Measurements from ENCODE around the gene C4orf17.
"Not testable (repeated sequence)": the region's sequence is repeated elsewhere in the genome, so short reads cannot be mapped to it uniquely, and the experiment has no call there.

C4orf17 gene
- 0 reads per million in 2 experiments for total RNA-seq

GRCh38 chr4:99510721-99511120 is at the start of gene C4orf17:
TSS of gene C4orf17 (plus strand) at chr4:99511021. CDS start at chr4:99513082, 2,061 bp downstream.
- no peak for DNase-seq (ENCODE audit: low read depth)

DNA sequence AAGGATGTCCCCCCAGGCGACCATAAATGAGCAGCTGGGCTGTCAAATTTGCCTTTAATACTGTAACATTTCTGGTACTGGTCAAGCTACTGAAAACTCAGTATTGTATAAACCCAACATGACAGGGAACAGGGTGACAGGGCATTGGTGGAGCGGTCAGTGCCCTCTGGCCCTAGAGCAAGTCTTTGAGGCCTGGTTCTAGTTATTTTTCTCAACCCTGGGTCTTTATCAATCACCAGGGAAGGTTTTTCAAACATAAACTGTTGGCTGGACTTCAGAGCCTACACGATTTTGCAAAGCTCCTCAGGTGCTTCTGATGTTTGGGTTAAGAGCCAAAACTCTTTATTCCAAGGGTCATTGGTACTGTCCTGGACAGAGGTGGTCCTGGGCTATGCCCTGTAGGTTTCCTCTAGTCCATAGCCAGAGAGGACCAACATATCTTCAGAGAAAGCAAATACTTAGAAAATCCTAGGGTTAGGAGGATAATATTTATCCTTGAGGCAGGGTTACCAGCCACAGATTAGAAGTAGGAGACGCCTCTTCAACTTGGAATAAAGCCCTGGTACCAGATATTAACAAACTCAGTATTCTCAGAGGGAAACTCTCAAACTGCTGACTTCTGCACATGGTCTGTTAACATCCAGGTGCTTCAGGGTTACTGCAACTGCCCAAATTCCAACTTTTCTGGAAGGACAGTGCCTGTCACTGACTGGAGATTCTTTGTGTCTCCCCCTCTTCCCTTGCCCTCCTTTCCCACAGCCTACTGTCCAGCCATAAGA is 49.0 kb upstream of the C4orf17 start:
- DNase-seq (ENCODE audit: low read depth): no peak

DNA sequence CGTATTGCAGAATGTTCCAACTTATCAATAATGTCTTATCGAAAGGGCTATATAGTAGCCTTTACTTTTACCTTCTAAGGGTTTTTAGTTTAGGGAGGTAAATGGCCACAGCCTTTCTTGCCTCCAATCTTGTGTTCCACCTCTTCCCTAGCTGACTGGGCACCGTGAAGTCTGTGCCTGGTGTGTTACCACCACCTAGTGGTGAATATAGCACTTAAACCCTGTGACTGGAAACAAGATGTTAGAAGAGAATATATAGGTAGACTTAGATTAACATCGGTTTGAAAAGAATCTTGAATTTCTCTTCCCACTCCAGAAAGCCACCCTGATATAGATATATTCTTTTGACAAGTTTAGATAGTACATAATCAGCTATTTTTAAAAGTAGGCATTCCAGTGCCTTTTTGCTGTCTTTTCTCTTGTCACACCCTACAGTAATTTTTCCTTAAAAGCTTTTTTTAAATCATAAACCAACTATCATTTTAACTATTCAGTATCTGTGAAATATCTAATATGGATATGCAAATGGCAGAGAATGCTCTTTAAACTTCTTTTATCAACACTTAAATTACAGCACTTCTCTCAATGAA is 47.9 kb upstream of the C4orf17 start:
- DNase-seq (ENCODE audit: low read depth): peak; percentile 11

- DNase-seq (ENCODE audit: low read depth): no peak
Measured at GRCh38 chr4:99463566-99463965, 47.3 kb upstream of the C4orf17 start.

GRCh38 chr4:99467887-99468286 is 42.9 kb upstream of the C4orf17 start:
- DNase-seq (ENCODE audit: low read depth): no peak

- DNase-seq (ENCODE audit: low read depth): no peak
Measured at GRCh38 chr4:99468889-99469288, 41.9 kb upstream of the C4orf17 start.

DNA sequence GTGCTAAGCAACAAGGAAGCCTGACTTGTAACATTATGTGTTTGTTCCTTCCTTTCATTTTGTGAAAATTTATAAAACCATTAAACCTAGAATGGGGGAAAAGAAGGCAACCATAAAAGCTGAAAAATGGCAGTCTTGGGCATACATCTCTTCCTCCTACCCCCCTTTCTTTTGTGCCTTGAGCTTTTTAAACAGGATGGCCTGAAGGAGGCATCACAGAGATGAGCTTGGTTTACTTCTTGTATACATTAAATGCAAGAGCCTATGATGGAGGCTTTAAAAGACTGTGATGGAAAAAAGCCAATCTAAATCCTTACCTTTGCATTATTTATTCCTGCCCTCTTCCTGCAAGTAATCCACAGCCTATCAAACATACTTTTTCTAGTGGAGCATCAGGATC is 39.5 kb upstream of the C4orf17 start:
- no peak for DNase-seq (ENCODE audit: low read depth)

- no peak for DNase-seq (ENCODE audit: low read depth)
Measured at GRCh38 chr4:99471896-99472295, 38.9 kb upstream of the C4orf17 start.

DNA sequence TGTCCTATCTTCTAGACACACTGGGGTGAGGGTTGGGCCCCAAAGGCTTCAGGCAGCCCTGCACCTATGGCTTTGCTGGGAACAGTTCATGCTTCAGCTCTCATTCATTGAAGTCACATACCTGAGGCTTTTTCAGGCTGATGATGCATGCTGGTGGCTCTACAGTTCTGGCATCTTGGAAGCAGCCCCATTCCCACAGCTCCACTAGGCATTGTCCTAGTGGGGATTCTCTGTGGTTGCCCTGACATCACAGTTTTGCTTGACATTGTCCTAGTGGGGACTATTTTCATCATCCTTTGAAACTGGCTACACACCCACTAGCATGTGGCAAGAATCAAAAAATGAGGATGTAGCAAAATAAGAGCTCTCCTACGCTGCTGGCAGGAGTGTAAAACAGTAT is 37.7 kb upstream of the C4orf17 start:
- DNase-seq (ENCODE audit: low read depth): no peak

DNA sequence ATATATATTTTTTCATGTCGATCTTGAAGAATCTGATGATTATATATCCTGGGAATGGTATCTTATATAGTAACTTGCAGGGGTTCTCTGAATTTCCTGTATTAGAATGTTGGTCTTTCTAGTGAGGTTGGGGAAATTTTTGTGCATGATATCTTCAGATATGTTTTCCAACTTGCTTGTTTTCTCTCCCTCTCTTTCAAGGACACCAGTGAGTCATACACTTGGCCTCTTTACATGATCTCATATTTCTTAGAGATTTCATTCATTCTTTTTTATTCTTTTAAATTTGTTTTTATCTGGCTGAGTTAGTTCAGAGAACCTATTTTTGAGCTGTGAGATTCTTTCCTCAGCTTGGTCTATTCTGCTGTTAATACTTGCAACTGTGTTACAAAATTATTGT is 27.2 kb upstream of the C4orf17 start:
- DNase-seq (ENCODE audit: low read depth): no peak

- DNase-seq (ENCODE audit: low read depth): no peak
Measured at GRCh38 chr4:99485212-99485611, 25.6 kb upstream of the C4orf17 start.

- DNase-seq (ENCODE audit: low read depth): not testable (repeated sequence)
Measured at GRCh38 chr4:99486648-99487047, 24.2 kb upstream of the C4orf17 start.

- no peak for DNase-seq (ENCODE audit: low read depth)
Measured at GRCh38 chr4:99490286-99490685, 20.5 kb upstream of the C4orf17 start.

DNA sequence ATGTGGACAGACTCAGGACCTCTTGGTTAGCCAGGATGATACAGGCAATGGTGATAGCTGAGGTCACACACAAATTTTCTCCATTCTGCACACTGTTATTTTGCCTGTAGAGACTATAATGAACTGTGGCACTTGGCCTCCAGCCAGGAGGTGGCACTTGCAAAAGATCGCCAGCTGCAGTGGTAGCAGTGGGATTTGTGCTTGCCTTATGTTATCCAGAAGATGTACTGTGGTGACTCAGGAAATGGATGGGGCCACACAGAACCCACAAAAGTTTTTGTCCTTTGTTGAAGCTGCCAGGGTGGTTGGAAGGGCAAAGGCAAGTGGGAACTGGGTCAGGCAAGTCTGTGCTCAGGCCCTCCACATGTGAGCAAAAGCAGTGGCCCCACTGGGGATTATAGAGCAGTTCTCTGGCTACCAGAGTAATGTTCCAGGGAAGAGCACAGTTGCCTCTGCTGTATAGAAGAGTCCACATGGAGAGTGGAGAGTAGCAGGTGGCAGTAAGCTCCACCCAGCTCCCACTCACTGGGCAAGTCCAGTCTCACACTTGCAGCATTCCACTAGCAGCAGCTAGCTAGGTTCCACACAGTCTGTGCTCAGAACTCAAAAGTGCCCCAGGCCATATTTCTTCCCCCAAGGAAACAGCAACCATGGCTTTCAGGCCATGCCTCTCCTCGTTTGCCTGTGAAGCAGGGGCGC is 5.9 kb upstream of the C4orf17 start:
- no peak for DNase-seq (ENCODE audit: low read depth)

DNA sequence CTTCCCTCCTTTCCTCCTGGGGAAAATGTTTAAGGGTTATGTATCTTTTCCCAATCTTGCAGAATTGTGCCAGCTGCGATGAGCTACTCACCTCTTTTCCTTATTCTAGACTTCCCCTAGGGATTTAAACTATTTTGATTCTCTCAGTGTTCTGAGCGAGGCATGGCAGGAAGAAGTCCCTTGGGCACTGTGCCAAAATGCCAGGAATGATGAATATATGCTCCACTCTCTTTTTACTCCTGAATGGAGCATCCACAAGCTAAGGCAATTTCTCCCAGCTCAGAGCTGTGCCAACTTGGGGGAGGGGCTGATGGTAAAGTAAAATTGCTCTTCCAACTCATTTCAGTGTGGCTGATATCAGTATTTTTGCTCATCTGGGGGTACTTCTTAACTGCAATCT is 4.0 kb upstream of the C4orf17 start:
- DNase-seq (ENCODE audit: low read depth): no peak

GRCh38 chr4:99507349-99507748 is 3.5 kb upstream of the C4orf17 start:
- no peak for DNase-seq (ENCODE audit: low read depth)

DNA sequence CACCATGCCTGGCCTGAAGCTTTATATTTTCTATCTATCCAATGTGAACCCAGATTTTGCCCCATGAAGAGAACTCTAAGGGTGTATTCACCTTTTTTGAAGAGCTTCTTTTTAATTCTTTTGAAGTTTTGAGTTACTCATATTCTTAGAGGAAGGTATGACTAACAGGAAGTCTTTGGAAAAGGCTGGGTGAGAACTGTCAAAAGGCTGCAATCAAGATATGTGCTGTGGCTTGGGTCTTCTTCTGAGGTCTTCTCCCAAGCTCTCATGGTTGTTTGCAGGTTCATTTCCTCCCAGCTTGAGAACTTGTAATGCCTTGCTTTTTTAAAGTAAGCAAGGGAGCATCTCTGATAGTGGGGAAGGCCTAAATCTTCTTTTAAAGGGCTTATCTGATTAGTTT is 3.1 kb upstream of the C4orf17 start:
- DNase-seq (ENCODE audit: low read depth): no peak

- no peak for DNase-seq (ENCODE audit: low read depth)
Measured at GRCh38 chr4:99518601-99519295, 7.9 kb downstream of the C4orf17 start.

GRCh38 chr4:99529228-99529627 is 18.4 kb downstream of the C4orf17 start:
- no peak for DNase-seq (ENCODE audit: low read depth)

DNA sequence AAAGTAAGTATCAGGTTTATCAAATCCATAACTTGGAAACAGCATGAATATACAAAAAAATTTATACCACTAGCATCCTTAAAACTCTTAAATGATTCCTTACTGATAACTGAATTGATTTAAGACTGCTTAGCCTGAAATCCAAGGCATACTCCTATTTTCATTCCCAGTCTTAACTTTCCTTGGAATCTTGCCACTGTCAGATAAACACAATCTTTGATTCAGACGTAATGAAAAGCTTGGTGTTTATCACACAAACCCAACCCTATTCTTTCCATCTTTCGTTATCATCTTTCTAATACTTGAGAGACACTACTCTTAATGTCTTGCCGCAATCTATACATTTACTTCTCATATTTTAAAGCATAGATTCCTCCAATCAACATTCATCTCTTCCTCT is 19.1 kb downstream of the C4orf17 start:
- no peak for DNase-seq (ENCODE audit: low read depth)

DNA sequence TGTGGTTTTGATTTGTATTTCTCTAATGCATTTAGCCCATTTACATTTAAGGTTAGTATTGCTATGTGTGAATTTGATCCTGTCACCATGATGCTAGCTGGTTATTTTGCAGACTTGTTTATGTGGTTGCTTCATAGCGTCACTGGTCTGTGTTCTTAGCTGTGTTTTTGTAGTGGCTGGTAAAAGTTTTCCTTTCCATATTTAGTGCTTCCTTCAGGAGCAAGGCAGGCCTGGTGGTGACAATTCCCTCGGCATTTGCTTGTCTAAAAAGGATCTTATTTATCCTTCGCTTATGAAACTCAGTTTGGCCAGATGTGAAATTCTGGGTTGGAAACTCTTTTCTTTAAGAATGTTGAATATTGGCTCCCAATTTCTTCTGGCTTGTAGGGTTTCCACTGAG is 23.9 kb downstream of the C4orf17 start:
- not testable (repeated sequence) for DNase-seq (ENCODE audit: low read depth)

GRCh38 chr4:99536271-99536670 is 25.4 kb downstream of the C4orf17 start:
- no peak for DNase-seq (ENCODE audit: low read depth)
